ENCODE data around the gene UBL7. TPM values are rescaled to one million over a fixed set of nuclear protein-coding genes. Genes with fewer than 3 reads are reported as not detected.

UBL7 gene
- total and polyA plus RNA-seq, 2 of the 8 experiments (the other 6 are each of a cell fraction or from before 2014, with no cell fraction given): 71.5 to 183 TPM

DNA sequence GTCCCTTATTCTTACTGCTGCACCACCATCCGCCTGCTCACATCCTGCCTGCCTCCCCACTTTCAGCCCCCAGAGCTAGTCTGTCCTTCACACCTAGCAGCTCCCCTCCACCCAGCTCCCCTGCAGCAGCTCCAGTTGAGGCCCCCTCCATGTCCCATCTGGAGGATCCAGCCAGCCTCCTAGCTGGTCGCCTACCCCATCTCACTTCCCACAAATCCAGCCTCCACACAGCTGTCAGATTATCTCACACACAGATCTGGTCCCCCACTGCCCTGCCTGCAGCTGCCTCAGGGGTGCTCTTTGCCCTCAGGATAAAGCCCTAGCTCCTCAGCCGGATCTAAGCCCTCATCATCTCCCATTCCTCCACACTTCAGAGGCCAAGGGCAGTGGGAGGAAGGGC, 18.4 kb downstream of the UBL7 start (continued):
- TF ChIP-seq TEAD4 (IDR thresholded peaks at IDR 0.05; ENCODE audit: low read depth, low read length): no peak
- no peak for TF ChIP-seq BRCA1 (IDR thresholded peaks at IDR 0.05; ENCODE audit: low read depth, low read length)
- no peak for TF ChIP-seq HDAC6 (IDR thresholded peaks at IDR 0.05; ENCODE audit: low read depth, low read length)
- no peak for TF ChIP-seq KDM4A (IDR thresholded peaks at IDR 0.05; ENCODE audit: low read depth, low read length, severe bottlenecking)
- no peak for TF ChIP-seq YY1 (IDR thresholded peaks at IDR 0.05; ENCODE audit: low read depth, low read length)

Measured in H1 (cell line).